Ascending aorta (tissue), 2 donors: Measurements from ENCODE around the gene RAB9A. TPM values are rescaled to one million over a fixed set of nuclear protein-coding genes. Genes with fewer than 3 reads are reported as not detected.

ENCODE experiments used
- DNase-seq, 2 donors: peaks; one replicate each; pipeline ENCODE4 v3.0.0-alpha.2; 2019; ENCODE audit warnings: low spot score in 2 of 2
- H3K27ac ChIP-seq, 2 donors: fragments of 200-600 bp; sonication (generic); one replicate each; pipeline ENCODE4 v1.5.1; 2016 to 2017; ENCODE audit warnings: mild to moderate bottlenecking in 1 of 2
- H3K27me3 ChIP-seq: fragments of 200-600 bp; sonication (generic); one replicate; pipeline ENCODE4 v1.5.1; 2017
- H3K36me3 ChIP-seq, 2 donors: fragments of 200-600 bp; sonication (generic); one replicate each; pipeline ENCODE4 v1.5.1; 2016
- H3K4me1 ChIP-seq, 2 donors: fragments of 200-600 bp; sonication (generic); one replicate each; pipeline ENCODE4 v1.5.1; 2016 to 2017; ENCODE audit warnings: mild to moderate bottlenecking in 1 of 2
- H3K4me3 ChIP-seq, 2 donors: fragments of 200-600 bp; sonication (generic); one replicate each; pipeline ENCODE4 v1.5.1; 2016 to 2017; ENCODE audit warnings: mild to moderate bottlenecking in 1 of 2
- H3K9me3 ChIP-seq, 2 donors: fragments of 200-600 bp; sonication (generic); one replicate each; pipeline ENCODE4 v1.5.1; 2016
- intact Hi-C: fragments of 100-400 bp; cut with DNase I; formaldehyde crosslinking; loops from one replicate; pipeline ENCODE4 v1.15.1; 2023
- total RNA-seq: library from RNA; depleted of rRNA; stranded (reverse); fragments of >200 nt; gene quantifications from one replicate; pipeline ENCODE4 v1.1.0, GENCODE V29; 2016
- TF ChIP-seq, protein P1 (sequence below), 3 experiments: fragments of 200-600 bp in 2 of 3; fragments of 450-650 bp in 1 of 3; sonication (generic) in 2 of 3; IDR thresholded peaks; one replicate each; pipeline ENCODE4 v1.5.1; 2016 to 2019; ENCODE audit warnings: antibody characterized with exemption in 3 of 3, mild to moderate bottlenecking in 1 of 3, moderate library complexity in 1 of 3

Gene RAB9A
- total RNA-seq, 1 donor from 2014 or later, result 1.5 TPM

GRCh38 chrX:13685126-13685763 is 3.7 kb upstream of the RAB9A start:
- TF ChIP-seq, protein P1, sequence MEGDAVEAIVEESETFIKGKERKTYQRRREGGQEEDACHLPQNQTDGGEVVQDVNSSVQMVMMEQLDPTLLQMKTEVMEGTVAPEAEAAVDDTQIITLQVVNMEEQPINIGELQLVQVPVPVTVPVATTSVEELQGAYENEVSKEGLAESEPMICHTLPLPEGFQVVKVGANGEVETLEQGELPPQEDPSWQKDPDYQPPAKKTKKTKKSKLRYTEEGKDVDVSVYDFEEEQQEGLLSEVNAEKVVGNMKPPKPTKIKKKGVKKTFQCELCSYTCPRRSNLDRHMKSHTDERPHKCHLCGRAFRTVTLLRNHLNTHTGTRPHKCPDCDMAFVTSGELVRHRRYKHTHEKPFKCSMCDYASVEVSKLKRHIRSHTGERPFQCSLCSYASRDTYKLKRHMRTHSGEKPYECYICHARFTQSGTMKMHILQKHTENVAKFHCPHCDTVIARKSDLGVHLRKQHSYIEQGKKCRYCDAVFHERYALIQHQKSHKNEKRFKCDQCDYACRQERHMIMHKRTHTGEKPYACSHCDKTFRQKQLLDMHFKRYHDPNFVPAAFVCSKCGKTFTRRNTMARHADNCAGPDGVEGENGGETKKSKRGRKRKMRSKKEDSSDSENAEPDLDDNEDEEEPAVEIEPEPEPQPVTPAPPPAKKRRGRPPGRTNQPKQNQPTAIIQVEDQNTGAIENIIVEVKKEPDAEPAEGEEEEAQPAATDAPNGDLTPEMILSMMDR (IDR thresholded peaks at IDR 0.05), result no peak
- Histone ChIP-seq H3K9me3 (no peaks in the 10 kb centered on the region), H3K27me3 (no peaks in the 10 kb centered on the region), H3K36me3 (no peaks in the 10 kb centered on the region), H3K4me1 (no peaks in the 10 kb centered on the region), H3K4me3 (no peak overlapping the region), H3K27ac (no peak overlapping the region)
- intact Hi-C loops, result no loop called here
- no peak for DNase-seq

DNA sequence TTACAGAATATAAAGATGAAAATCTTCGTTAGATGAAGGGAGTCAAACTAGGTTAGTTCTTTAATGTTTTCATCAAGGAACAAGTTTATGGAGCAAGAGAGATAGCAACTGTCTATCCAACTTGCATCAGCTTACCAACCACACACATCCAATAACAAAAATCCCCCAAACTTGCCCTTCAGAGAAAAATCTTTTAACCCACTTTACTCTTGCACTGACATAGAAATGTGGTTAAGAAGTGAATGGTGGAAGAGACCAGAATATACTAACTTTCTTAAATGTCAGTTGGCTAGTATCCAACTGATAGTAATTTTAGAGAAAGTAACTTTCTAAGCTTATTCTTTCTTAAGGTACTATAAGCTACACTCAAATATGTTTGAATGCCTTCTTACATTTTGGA is 1.7 kb upstream of the RAB9A start:
- no peaks in the 10 kb centered on the region for H3K9me3 ChIP-seq
- intact Hi-C loops, result no loop called here
- no peak overlapping the region for H3K4me3 ChIP-seq
- H3K27ac ChIP-seq, result no peak overlapping the region
- no peak for DNase-seq
- no peaks in the 10 kb centered on the region for H3K27me3 ChIP-seq
- no peaks in the 10 kb centered on the region for H3K36me3 ChIP-seq
- TF ChIP-seq, protein P1 (IDR thresholded peaks at IDR 0.05), result no peak
- no peaks in the 10 kb centered on the region for H3K4me1 ChIP-seq

- H3K27ac ChIP-seq, result peak overlapping the region; percentile 88 to 91
- H3K4me3 ChIP-seq, result peak overlapping the region; percentile 80 to 91
- peaks cover 0 to 2% of the 10 kb centered on the region in 2 donors for H3K4me1 ChIP-seq
- no peak for DNase-seq
- no peaks in the 10 kb centered on the region for H3K36me3 ChIP-seq
- TF ChIP-seq, protein P1 (IDR thresholded peaks at IDR 0.05), result no peak
- intact Hi-C loops, result loop anchor here (2.0 kb wide), 1 partner anchor 46 kb away; the partner anchor contains the start of genes OFD1 and TRAPPC2
- no peaks in the 10 kb centered on the region for H3K27me3 ChIP-seq
- no peaks in the 10 kb centered on the region for H3K9me3 ChIP-seq
These were observed 457 bp upstream of the RAB9A start for GRCh38 chrX:13688384-13688957.

DNA sequence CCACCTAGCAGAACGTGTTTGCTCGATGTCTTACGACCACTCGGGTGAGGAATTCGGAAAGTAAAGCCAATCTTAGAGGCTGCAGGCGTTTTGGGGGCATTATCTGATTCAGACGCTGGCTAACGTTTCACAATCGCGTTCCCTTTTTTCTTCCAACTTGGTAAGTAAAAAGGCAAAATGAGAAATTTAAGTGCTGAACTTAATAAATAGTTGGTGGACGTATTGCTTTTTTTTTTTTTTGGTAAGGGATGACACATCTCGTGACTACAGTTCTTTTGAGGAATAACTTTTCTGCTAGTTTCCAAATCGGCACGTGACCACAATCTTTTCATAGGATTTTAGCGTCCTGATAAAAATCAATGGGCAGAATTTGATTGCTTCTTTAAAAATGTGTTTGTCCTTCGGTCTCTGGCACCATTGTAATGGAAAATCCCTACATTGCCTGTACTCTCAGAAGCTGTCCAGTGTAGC is 848 bp downstream of the RAB9A start:
- peak overlapping the region; percentile 80 to 91 for H3K4me3 ChIP-seq
- intact Hi-C loops, result loop anchor here (1.0 to 2.0 kb wide), 3 partner anchors 25 to 45 kb away; partner anchors contain the start of genes OFD1, TCEANC and TRAPPC2
- H3K27me3 ChIP-seq, result no peaks in the 10 kb centered on the region
- TF ChIP-seq, protein P1 (IDR thresholded peaks at IDR 0.05), result no peak
- peak overlapping the region; percentile 88 to 91 for H3K27ac ChIP-seq
- H3K4me1 ChIP-seq, result peaks cover 0 to 6% of the 10 kb centered on the region in 2 donors
- no peak for DNase-seq
- no peaks in the 10 kb centered on the region for H3K36me3 ChIP-seq
- H3K9me3 ChIP-seq, result no peaks in the 10 kb centered on the region

DNA sequence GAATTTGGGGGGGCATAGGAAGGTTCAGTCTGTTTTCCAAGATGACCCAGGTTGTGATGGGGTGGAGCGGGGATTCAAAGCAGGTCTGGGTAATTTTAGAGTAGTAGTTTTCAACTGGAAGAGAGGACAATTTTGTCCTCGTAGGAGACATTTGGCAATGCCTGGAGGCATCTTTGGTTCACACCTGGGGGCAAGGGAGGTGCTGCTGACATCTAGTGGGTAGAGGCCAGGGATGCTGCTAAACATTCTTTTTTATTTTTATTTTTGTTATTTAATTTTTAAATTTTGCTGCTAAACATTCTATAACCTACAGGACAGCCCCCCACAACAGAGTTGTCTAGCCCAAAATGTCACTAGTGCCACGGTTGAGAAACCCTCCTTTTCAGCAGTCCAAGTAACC is 1.9 kb downstream of the RAB9A start:
- peaks cover 0 to 9% of the 10 kb centered on the region in 2 donors for H3K4me1 ChIP-seq
- H3K4me3 ChIP-seq, result peak overlapping the region; percentile 80 to 91
- H3K9me3 ChIP-seq, result no peaks in the 10 kb centered on the region
- no peaks in the 10 kb centered on the region for H3K36me3 ChIP-seq
- H3K27me3 ChIP-seq, result no peaks in the 10 kb centered on the region
- DNase-seq, result no peak
- intact Hi-C loops, result no loop called here
- H3K27ac ChIP-seq, result no peak overlapping the region
- TF ChIP-seq, protein P1 (IDR thresholded peaks at IDR 0.05), result no peak
